Gastrocnemius medialis (tissue), 4 donors: Measurements from ENCODE around the gene SERPINA6.
"Not testable (repeated sequence)": the region's sequence is repeated elsewhere in the genome, so short reads cannot be mapped to it uniquely, and the experiment has no call there.

Source experiments
- POLR2A ChIP-seq, 2 donors: fragments of 450-650 bp; IDR thresholded peaks; one replicate each; pipeline ENCODE4 v1.6.1; 2017; ENCODE audit warnings: antibody characterized with exemption in 2 of 2, mild to moderate bottlenecking in 2 of 2, moderate library complexity in 2 of 2
- TF ChIP-seq, protein P1 (sequence below), 5 experiments: fragments of 450-650 bp in 3 of 5; fragments of 200-600 bp in 2 of 5; sonication (generic) in 2 of 5; IDR thresholded peaks in 4 of 5; conservative IDR thresholded peaks in 1 of 5; 1 replicate in 4 of 5; 2 replicates in 1 of 5; pipeline ENCODE4 v1.5.1; 2016 to 2019; ENCODE audit warnings: antibody characterized with exemption in 5 of 5, mild to moderate bottlenecking in 3 of 5, moderate library complexity in 3 of 5

DNA sequence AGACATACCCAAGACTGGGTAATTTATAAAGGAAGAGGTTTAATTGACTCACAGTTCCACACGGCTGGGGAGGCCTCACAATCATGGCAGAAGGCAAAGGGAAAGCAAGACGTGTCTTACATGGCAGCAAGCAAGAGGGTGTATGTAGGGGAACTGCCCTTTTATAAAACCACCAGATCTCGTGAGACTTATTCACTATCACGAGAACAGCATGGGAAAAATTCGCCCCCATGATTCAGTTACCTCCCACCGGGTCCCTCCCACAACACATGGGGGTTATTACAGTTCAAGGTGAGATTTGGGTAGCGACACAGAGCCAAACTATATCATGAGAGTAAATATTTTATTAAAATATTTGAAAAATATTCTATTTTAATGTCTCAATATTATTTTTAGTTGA, 54.6 kb downstream of the SERPINA6 start:
- TF ChIP-seq, protein P1, sequence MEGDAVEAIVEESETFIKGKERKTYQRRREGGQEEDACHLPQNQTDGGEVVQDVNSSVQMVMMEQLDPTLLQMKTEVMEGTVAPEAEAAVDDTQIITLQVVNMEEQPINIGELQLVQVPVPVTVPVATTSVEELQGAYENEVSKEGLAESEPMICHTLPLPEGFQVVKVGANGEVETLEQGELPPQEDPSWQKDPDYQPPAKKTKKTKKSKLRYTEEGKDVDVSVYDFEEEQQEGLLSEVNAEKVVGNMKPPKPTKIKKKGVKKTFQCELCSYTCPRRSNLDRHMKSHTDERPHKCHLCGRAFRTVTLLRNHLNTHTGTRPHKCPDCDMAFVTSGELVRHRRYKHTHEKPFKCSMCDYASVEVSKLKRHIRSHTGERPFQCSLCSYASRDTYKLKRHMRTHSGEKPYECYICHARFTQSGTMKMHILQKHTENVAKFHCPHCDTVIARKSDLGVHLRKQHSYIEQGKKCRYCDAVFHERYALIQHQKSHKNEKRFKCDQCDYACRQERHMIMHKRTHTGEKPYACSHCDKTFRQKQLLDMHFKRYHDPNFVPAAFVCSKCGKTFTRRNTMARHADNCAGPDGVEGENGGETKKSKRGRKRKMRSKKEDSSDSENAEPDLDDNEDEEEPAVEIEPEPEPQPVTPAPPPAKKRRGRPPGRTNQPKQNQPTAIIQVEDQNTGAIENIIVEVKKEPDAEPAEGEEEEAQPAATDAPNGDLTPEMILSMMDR (IDR thresholded peaks at IDR 0.05 in 4 of 5, conservative IDR thresholded peaks at IDR 0.05 in 1 of 5) = not testable (repeated sequence)
- not testable (repeated sequence) for TF ChIP-seq POLR2A (IDR thresholded peaks at IDR 0.05)
